Caco-2 (cell line): Measurements from ENCODE around the gene CPB1. TPM values are rescaled to one million over a fixed set of nuclear protein-coding genes. Genes with fewer than 3 reads are reported as not detected.

Experiments
- BruUV-seq: library from RNA; stranded (reverse); fragments of 400-500 nt; replicated peaks from 2 replicates; lab custom pipeline; 2021; lab: Mats Ljungman, UMichigan
- CTCF ChIA-PET: fragments of 300-600 bp; sonication (Branson Sonifier 250); formaldehyde crosslinking; loops from one replicate; lab custom pipeline; 2022; ENCODE audit warnings: antibody characterized with exemption; lab: Charles Lee
- POLR2A ChIA-PET: fragments of 300-600 bp; sonication (Branson Sonifier 250); formaldehyde crosslinking; loops from one replicate; lab custom pipeline; 2022; ENCODE audit warnings: antibody characterized with exemption; lab: Charles Lee
- DNase-seq, 2 experiments: peaks; one replicate each; pipeline versions ENCODE4 v3.0.0 to v3.0.0-alpha.2; 2020 to 2022
- H3K27me3 ChIP-seq: replicated peaks from 2 replicates; pipeline ENCODE4 v1.6.0; 2011; ENCODE audit warnings: low read length; ENCODE audit not compliant: control insufficient read depth, insufficient read depth
- H3K36me3 ChIP-seq: 2 replicates; pipeline ENCODE4 v1.5.1; 2011; ENCODE audit warnings: low read length; ENCODE audit not compliant: control insufficient read depth, insufficient read depth
- H3K4me1 ChIP-seq: fragments of 250-450 bp; sonication (Bioruptor Pico); 2 replicates; pipeline ENCODE4 v1.5.1; 2020; ENCODE audit warnings: mild to moderate bottlenecking
- H3K4me3 ChIP-seq: 2 replicates; pipeline ENCODE4 v1.5.1; 2011; ENCODE audit warnings: low read depth, mild to moderate bottlenecking, control low read depth, low read length
- H3K9me3 ChIP-seq: fragments of 250-450 bp; sonication (Bioruptor Pico); 2 replicates; pipeline ENCODE4 v1.5.1; 2020; ENCODE audit warnings: mild to moderate bottlenecking, moderate library complexity
- H3K27ac Mint-ChIP-seq: one replicate; pipeline ENCODE4 v1.8.0; 2022; ENCODE audit warnings: mixed read lengths; ENCODE audit not compliant: unreplicated experiment
- H3K27me3 Mint-ChIP-seq: one replicate; pipeline ENCODE4 v1.8.0; 2022; ENCODE audit warnings: mixed read lengths; ENCODE audit not compliant: insufficient read depth, unreplicated experiment
- H3K36me3 Mint-ChIP-seq: one replicate; pipeline ENCODE4 v1.8.0; 2022; ENCODE audit warnings: mild to moderate bottlenecking, mixed read lengths; ENCODE audit not compliant: insufficient read depth, unreplicated experiment
- H3K4me1 Mint-ChIP-seq: one replicate; pipeline ENCODE4 v1.8.0; 2022; ENCODE audit warnings: low read depth, mixed read lengths; ENCODE audit not compliant: unreplicated experiment
- H3K4me3 Mint-ChIP-seq: one replicate; pipeline ENCODE4 v1.8.0; 2022; ENCODE audit warnings: mild to moderate bottlenecking, moderate library complexity, mixed read lengths; ENCODE audit not compliant: unreplicated experiment
- H3K9me3 Mint-ChIP-seq: one replicate; pipeline ENCODE4 v1.8.0; 2022; ENCODE audit warnings: mixed read lengths; ENCODE audit not compliant: unreplicated experiment
- intact Hi-C: fragments of 100-400 bp; cut with micrococcal nuclease; formaldehyde crosslinking; loops from one replicate; pipeline ENCODE4 v1.10.0; 2022; ENCODE audit not compliant: unreplicated experiment
- total RNA-seq: library from RNA; stranded (reverse); gene quantifications from 2 replicates; pipeline ENCODE4 v1.2.3, GENCODE V29; 2022
- TF ChIP-seq, protein P1 (sequence below), 2 experiments: fragments of 200-600 bp in 1 of 2; IDR thresholded peaks; 1 replicate in 1 of 2; 2 replicates in 1 of 2; pipeline versions ENCODE4 v1.5.1 to v1.8.0; 2011 to 2022; ENCODE audit warnings: antibody characterized with exemption in 1 of 2, control low read depth in 1 of 2, inconsistent platforms in 1 of 2, low read depth in 1 of 2, low read length in 1 of 2, mild to moderate bottlenecking in 1 of 2, moderate library complexity in 1 of 2; ENCODE audit not compliant: insufficient read depth in 1 of 2, severe bottlenecking in 1 of 2, unreplicated experiment in 1 of 2

Gene CPB1
- total RNA-seq, 1 experiment from 2014 or later = not detected

DNA sequence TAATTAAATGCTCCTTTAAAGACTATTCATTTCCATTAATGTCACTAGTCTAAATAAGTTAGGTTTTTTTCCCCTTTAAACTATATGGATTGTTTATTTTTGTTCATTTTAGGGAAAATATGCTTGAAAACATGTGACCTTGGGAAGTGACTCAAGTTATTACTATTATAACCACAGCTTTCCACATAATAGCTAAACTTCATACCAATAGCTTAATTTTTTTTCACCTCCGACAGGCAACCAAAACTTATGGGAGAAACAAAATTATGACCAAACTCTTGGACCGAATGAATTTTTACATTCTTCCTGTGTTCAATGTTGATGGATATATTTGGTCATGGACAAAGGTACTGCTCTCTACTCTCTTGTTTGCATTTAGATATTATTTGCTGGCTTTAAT is 53.7 kb downstream of the CPB1 start:
- Mint-ChIP-seq H3K4me3 (no peak overlapping the region), H3K4me1 (no peaks in the 10 kb centered on the region), H3K27me3 (peaks cover 14% of the 10 kb centered on the region), H3K27ac (no peak overlapping the region), H3K36me3 (no peaks in the 10 kb centered on the region), H3K9me3 (no peaks in the 10 kb centered on the region)
- H3K27me3 ChIP-seq = no peaks in the 10 kb centered on the region
- H3K9me3 ChIP-seq = no peaks in the 10 kb centered on the region
- H3K36me3 ChIP-seq = no peaks in the 10 kb centered on the region
- CTCF ChIA-PET = interaction anchor here (0.6 to 1.2 kb wide), 3 partner anchors 19 to 74 kb away, joined by 4 to 6 read pairs (median 5); no protein-coding TSS in a partner anchor
- TF ChIP-seq, protein P1, sequence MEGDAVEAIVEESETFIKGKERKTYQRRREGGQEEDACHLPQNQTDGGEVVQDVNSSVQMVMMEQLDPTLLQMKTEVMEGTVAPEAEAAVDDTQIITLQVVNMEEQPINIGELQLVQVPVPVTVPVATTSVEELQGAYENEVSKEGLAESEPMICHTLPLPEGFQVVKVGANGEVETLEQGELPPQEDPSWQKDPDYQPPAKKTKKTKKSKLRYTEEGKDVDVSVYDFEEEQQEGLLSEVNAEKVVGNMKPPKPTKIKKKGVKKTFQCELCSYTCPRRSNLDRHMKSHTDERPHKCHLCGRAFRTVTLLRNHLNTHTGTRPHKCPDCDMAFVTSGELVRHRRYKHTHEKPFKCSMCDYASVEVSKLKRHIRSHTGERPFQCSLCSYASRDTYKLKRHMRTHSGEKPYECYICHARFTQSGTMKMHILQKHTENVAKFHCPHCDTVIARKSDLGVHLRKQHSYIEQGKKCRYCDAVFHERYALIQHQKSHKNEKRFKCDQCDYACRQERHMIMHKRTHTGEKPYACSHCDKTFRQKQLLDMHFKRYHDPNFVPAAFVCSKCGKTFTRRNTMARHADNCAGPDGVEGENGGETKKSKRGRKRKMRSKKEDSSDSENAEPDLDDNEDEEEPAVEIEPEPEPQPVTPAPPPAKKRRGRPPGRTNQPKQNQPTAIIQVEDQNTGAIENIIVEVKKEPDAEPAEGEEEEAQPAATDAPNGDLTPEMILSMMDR (IDR thresholded peaks at IDR 0.05; ENCODE audit: insufficient read depth in 1 of 2, low read depth in 1 of 2, low read length in 1 of 2, severe bottlenecking in 1 of 2, unreplicated experiment in 1 of 2) = no peak
- intact Hi-C loops = no loop called here
- POLR2A ChIA-PET = no interaction called here
- no TSS peak for BruUV-seq
- DNase-seq = no peak
- H3K4me1 ChIP-seq = no peaks in the 10 kb centered on the region
- H3K4me3 ChIP-seq = no peak overlapping the region

DNA sequence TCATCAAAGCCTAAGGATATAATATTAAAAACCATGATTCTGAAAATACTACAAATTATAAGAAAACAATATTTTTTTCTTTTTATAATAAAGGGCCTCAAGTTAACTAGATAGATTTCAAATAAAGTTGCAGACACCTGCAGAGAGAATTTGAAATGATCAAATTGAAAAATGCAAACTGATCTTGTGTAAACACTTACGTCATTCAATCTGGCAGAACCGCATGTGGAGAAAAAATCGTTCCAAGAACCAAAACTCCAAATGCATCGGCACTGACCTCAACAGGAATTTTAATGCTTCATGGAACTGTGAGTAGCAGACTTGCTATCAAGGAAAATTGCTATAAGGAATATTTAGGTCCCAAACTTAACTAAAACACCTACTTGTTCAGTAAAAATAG is 54.7 kb downstream of the CPB1 start:
- H3K27me3 Mint-ChIP-seq = peaks cover 10% of the 10 kb centered on the region
- BruUV-seq = no TSS peak
- ChIA-PET POLR2A (no interaction called here), CTCF (no interaction called here)
- Histone ChIP-seq H3K36me3 (no peaks in the 10 kb centered on the region), H3K27me3 (no peaks in the 10 kb centered on the region), H3K4me3 (no peak overlapping the region), H3K4me1 (no peaks in the 10 kb centered on the region), H3K9me3 (no peaks in the 10 kb centered on the region)
- intact Hi-C loops = no loop called here
- H3K36me3 Mint-ChIP-seq = no peaks in the 10 kb centered on the region
- no peak for DNase-seq
- TF ChIP-seq, protein P1 (IDR thresholded peaks at IDR 0.05; ENCODE audit: insufficient read depth in 1 of 2, low read depth in 1 of 2, low read length in 1 of 2, severe bottlenecking in 1 of 2, unreplicated experiment in 1 of 2) = no peak
- H3K27ac Mint-ChIP-seq = no peak overlapping the region
- H3K4me3 Mint-ChIP-seq = no peak overlapping the region
- no peaks in the 10 kb centered on the region for H3K9me3 Mint-ChIP-seq
- no peaks in the 10 kb centered on the region for H3K4me1 Mint-ChIP-seq

DNA sequence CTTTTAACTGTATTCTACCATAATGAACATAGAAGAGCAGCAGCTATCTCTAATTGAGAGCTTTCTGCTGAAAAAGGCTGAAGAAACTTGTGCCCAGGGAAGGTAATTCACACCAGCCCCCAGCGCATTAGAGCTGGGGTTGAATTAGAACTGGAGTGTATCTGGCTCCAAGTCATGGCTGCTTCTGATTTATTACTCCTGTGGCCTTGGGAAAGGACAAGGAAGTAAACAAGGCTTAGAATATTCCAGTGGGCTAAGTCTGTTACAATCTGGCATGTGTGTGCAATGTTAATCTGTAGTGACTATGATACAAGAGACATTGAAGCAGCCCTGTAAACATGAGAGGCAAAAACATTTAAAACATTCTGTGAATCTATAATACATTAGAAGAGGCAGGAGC is 55.6 kb downstream of the CPB1 start:
- peaks cover 8% of the 10 kb centered on the region for H3K27me3 Mint-ChIP-seq
- DNase-seq = no peak
- intact Hi-C loops = no loop called here
- Histone ChIP-seq H3K36me3 (no peaks in the 10 kb centered on the region), H3K27me3 (no peaks in the 10 kb centered on the region), H3K4me1 (no peaks in the 10 kb centered on the region), H3K4me3 (no peak overlapping the region), H3K9me3 (no peaks in the 10 kb centered on the region)
- no TSS peak for BruUV-seq
- TF ChIP-seq, protein P1 (IDR thresholded peaks at IDR 0.05; ENCODE audit: insufficient read depth in 1 of 2, low read depth in 1 of 2, low read length in 1 of 2, severe bottlenecking in 1 of 2, unreplicated experiment in 1 of 2) = no peak
- H3K4me1 Mint-ChIP-seq = no peaks in the 10 kb centered on the region
- ChIA-PET POLR2A (no interaction called here), CTCF (no interaction called here)
- no peaks in the 10 kb centered on the region for H3K36me3 Mint-ChIP-seq
- H3K9me3 Mint-ChIP-seq = no peaks in the 10 kb centered on the region
- no peak overlapping the region for H3K27ac Mint-ChIP-seq
- H3K4me3 Mint-ChIP-seq = no peak overlapping the region
